ENCODE measurements around the gene CEP250.

DNA sequence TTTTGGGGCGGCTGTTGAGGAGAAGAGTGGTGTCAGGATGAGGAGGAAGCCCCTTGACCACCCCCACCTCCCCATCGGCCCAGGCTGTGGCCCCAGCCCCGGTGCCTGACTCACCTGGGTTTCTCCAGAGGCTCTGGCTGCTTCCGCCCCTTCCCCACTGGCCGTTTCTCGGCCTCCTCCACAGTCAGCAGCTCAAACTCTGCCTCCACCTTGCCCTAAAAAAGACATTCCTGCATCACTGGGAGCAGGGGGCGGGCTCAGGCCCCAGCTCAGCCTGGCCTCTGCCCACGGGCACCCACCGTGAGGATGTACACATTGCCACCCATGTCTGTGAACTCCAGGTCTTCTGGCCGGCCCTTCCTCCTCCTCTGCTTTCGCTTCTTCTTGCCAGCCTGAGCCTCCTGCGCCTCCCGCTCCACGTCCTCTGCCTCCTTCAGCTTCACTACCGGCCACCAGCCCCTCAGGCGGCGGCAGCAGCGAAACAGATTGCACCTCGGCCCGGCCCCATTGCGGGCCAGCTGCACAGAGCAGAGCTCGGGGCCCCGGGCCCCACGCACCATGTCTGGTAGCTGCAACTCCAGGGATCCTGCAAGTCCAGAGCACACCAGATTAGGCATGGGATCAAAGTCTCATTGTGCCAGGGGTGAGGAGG lies 103.8 kb downstream of the CEP250 start:
- no peak for TF ChIP-seq EP300 (IDR thresholded peaks at IDR 0.05)
- TF ChIP-seq CTCF (IDR thresholded peaks at IDR 0.05) = no peak

All from suprapubic skin (tissue), 3 donors.